ENCODE measurements around the gene CYP2C8. TPM values are rescaled to one million over a fixed set of nuclear protein-coding genes. Genes with fewer than 3 reads are reported as not detected.

CYP2C8 gene
- total RNA-seq, 1 donor from 2014 or later, result not detected

- Histone ChIP-seq H3K9me3 (ENCODE audit: control insufficient read depth in 3 of 3, low read length in 3 of 3) (peaks cover 0 to 2% (median 0%) of the 10 kb centered on the region in 3 donors), H3K36me3 (ENCODE audit: control insufficient read depth in 3 of 3, insufficient read depth in 3 of 3, low read length in 3 of 3) (no peaks in the 10 kb centered on the region), H3K27ac (ENCODE audit: low read depth, low read length) (no peak overlapping the region), H3K9ac (ENCODE audit: low read depth in 1 of 3, low read length in 3 of 3) (no peak overlapping the region), H3K4me3 (ENCODE audit: low read length in 3 of 3) (no peak overlapping the region), H3K4me1 (ENCODE audit: control insufficient read depth in 3 of 3, insufficient read depth in 3 of 3, low read length in 3 of 3) (no peaks in the 10 kb centered on the region), H3K27me3 (ENCODE audit: control insufficient read depth in 3 of 3, insufficient read depth in 3 of 3, low read length in 3 of 3) (no peaks in the 10 kb centered on the region)
Observed at GRCh38 chr10:95049919-95050318, 19.4 kb downstream of the CYP2C8 start.

DNA sequence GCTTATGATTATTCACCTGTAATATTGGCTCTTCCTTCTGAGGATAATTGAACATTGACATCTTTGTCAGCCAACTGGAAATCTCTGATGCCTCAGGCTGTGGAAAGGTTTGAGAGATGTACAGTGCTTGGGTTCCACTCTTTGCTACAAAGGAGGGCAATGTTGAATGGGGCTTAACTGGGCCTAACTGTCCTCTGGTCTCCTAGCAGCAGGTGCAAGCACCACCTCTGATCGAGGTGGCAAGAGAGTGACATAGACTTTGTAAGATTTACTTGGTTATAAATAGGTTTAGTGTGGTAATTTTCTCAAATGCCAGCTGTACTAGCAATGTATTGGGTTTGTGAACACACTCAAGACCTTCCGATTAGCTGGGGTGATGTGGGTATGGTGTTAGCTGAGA lies 21.1 kb downstream of the CYP2C8 start:
- no peak overlapping the region for H3K4me3 ChIP-seq (ENCODE audit: low read length in 3 of 3)

DNA sequence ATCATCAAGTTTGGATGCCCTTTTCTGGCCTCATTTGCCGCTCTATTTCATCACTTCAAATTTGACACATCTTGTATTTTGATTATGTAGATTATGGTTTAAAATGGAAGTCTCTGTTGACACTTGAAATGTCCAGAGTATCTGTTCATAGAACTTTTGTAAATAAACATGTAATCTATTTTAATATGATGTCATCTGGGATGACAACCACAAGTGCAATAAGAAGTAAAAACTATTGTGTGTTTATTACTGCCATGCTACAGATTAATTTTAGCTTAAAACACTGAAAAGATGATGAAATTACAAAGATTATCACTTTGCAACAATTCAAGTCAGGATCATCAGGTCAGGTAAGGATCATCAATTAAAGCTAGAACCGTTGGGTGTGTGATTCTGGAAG lies 30.0 kb downstream of the CYP2C8 start:
- H3K4me1 ChIP-seq (ENCODE audit: control insufficient read depth in 3 of 3, insufficient read depth in 3 of 3, low read length in 3 of 3), result no peaks in the 10 kb centered on the region
- no peak overlapping the region for H3K27ac ChIP-seq (ENCODE audit: low read depth, low read length)
- no peak overlapping the region for H3K9ac ChIP-seq (ENCODE audit: low read depth in 1 of 3, low read length in 3 of 3)
- H3K4me3 ChIP-seq (ENCODE audit: low read length in 3 of 3), result no peak overlapping the region
- no peaks in the 10 kb centered on the region for H3K9me3 ChIP-seq (ENCODE audit: control insufficient read depth in 3 of 3, low read length in 3 of 3)
- no peaks in the 10 kb centered on the region for H3K36me3 ChIP-seq (ENCODE audit: control insufficient read depth in 3 of 3, insufficient read depth in 3 of 3, low read length in 3 of 3)
- H3K27me3 ChIP-seq (ENCODE audit: control insufficient read depth in 3 of 3, insufficient read depth in 3 of 3, low read length in 3 of 3), result no peaks in the 10 kb centered on the region

More for the DNA sequence above, 21.1 kb downstream of the CYP2C8 start:
- Histone ChIP-seq H3K27ac (ENCODE audit: low read depth, low read length) (no peak overlapping the region), H3K36me3 (ENCODE audit: control insufficient read depth in 3 of 3, insufficient read depth in 3 of 3, low read length in 3 of 3) (no peaks in the 10 kb centered on the region), H3K9me3 (ENCODE audit: control insufficient read depth in 3 of 3, low read length in 3 of 3) (peaks cover 0 to 2% (median 0%) of the 10 kb centered on the region in 3 donors), H3K4me1 (ENCODE audit: control insufficient read depth in 3 of 3, insufficient read depth in 3 of 3, low read length in 3 of 3) (no peaks in the 10 kb centered on the region), H3K27me3 (ENCODE audit: control insufficient read depth in 3 of 3, insufficient read depth in 3 of 3, low read length in 3 of 3) (no peaks in the 10 kb centered on the region), H3K9ac (ENCODE audit: low read depth in 1 of 3, low read length in 3 of 3) (no peak overlapping the region)

GRCh38 chr10:95035332-95036295 lies 33.7 kb downstream of the CYP2C8 start:
- no peak overlapping the region for H3K9ac ChIP-seq (ENCODE audit: low read depth in 1 of 3, low read length in 3 of 3)
- H3K36me3 ChIP-seq (ENCODE audit: control insufficient read depth in 3 of 3, insufficient read depth in 3 of 3, low read length in 3 of 3), result no peaks in the 10 kb centered on the region
- H3K9me3 ChIP-seq (ENCODE audit: control insufficient read depth in 3 of 3, low read length in 3 of 3), result no peaks in the 10 kb centered on the region
- no peaks in the 10 kb centered on the region for H3K4me1 ChIP-seq (ENCODE audit: control insufficient read depth in 3 of 3, insufficient read depth in 3 of 3, low read length in 3 of 3)
- H3K27ac ChIP-seq (ENCODE audit: low read depth, low read length), result no peak overlapping the region
- no peak overlapping the region for H3K4me3 ChIP-seq (ENCODE audit: low read length in 3 of 3)
- no peaks in the 10 kb centered on the region for H3K27me3 ChIP-seq (ENCODE audit: control insufficient read depth in 3 of 3, insufficient read depth in 3 of 3, low read length in 3 of 3)

DNA sequence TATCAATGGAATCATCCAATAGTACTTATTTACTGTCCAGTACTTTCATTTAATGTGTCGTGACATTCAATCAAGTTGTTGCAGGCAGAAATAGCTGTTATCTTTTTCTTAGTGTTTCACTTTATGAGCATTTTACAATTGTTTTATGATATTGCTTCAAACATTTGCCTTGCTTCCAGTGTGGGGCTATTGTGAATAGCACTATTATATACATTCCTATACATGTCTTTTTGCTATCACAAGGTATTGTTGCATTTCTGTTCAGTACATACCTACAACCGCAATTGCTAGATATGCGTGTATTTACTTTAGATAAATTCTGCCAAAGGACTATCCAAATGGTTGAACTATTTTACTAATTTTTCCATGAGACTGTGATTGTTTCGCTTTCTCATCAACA lies 34.9 kb downstream of the CYP2C8 start:
- Histone ChIP-seq H3K27ac (ENCODE audit: low read depth, low read length) (no peak overlapping the region), H3K9ac (ENCODE audit: low read depth in 1 of 3, low read length in 3 of 3) (no peak overlapping the region), H3K36me3 (ENCODE audit: control insufficient read depth in 3 of 3, insufficient read depth in 3 of 3, low read length in 3 of 3) (no peaks in the 10 kb centered on the region), H3K4me3 (ENCODE audit: low read length in 3 of 3) (no peak overlapping the region), H3K9me3 (ENCODE audit: control insufficient read depth in 3 of 3, low read length in 3 of 3) (no peaks in the 10 kb centered on the region), H3K4me1 (ENCODE audit: control insufficient read depth in 3 of 3, insufficient read depth in 3 of 3, low read length in 3 of 3) (no peaks in the 10 kb centered on the region), H3K27me3 (ENCODE audit: control insufficient read depth in 3 of 3, insufficient read depth in 3 of 3, low read length in 3 of 3) (no peaks in the 10 kb centered on the region)

DNA sequence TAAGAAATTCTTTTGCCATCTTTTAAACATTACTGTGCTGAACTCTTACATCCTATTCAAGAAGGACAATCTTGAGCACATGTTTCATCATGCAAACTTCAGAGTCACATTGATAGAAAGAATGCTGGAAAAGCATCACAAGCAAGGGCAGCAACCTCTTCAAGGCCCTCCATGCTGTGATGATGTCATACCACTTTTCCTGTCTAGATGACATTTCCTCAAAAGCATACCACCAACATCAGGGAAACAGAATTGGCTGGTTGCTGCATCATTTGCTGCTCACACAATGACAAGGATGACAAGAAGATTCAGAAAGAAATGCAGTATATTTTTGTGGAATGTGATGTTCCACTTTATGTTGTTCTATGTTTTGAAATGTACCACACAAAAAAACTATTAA lies 37.6 kb downstream of the CYP2C8 start:
- H3K36me3 ChIP-seq (ENCODE audit: control insufficient read depth in 3 of 3, insufficient read depth in 3 of 3, low read length in 3 of 3), result no peaks in the 10 kb centered on the region
- no peaks in the 10 kb centered on the region for H3K9me3 ChIP-seq (ENCODE audit: control insufficient read depth in 3 of 3, low read length in 3 of 3)
- H3K4me1 ChIP-seq (ENCODE audit: control insufficient read depth in 3 of 3, insufficient read depth in 3 of 3, low read length in 3 of 3), result no peaks in the 10 kb centered on the region
- H3K27me3 ChIP-seq (ENCODE audit: control insufficient read depth in 3 of 3, insufficient read depth in 3 of 3, low read length in 3 of 3), result no peaks in the 10 kb centered on the region
- no peak overlapping the region for H3K27ac ChIP-seq (ENCODE audit: low read depth, low read length)
- H3K9ac ChIP-seq (ENCODE audit: low read depth in 1 of 3, low read length in 3 of 3), result no peak overlapping the region
- H3K4me3 ChIP-seq (ENCODE audit: low read length in 3 of 3), result no peak overlapping the region

GRCh38 chr10:95026461-95026860 lies 42.8 kb downstream of the CYP2C8 start:
- Histone ChIP-seq H3K4me3 (ENCODE audit: low read length in 3 of 3) (no peak overlapping the region), H3K27ac (ENCODE audit: low read depth, low read length) (no peak overlapping the region), H3K36me3 (ENCODE audit: control insufficient read depth in 3 of 3, insufficient read depth in 3 of 3, low read length in 3 of 3) (no peaks in the 10 kb centered on the region), H3K9me3 (ENCODE audit: control insufficient read depth in 3 of 3, low read length in 3 of 3) (no peaks in the 10 kb centered on the region), H3K27me3 (ENCODE audit: control insufficient read depth in 3 of 3, insufficient read depth in 3 of 3, low read length in 3 of 3) (no peaks in the 10 kb centered on the region), H3K9ac (ENCODE audit: low read depth in 1 of 3, low read length in 3 of 3) (no peak overlapping the region), H3K4me1 (ENCODE audit: control insufficient read depth in 3 of 3, insufficient read depth in 3 of 3, low read length in 3 of 3) (no peaks in the 10 kb centered on the region)

DNA sequence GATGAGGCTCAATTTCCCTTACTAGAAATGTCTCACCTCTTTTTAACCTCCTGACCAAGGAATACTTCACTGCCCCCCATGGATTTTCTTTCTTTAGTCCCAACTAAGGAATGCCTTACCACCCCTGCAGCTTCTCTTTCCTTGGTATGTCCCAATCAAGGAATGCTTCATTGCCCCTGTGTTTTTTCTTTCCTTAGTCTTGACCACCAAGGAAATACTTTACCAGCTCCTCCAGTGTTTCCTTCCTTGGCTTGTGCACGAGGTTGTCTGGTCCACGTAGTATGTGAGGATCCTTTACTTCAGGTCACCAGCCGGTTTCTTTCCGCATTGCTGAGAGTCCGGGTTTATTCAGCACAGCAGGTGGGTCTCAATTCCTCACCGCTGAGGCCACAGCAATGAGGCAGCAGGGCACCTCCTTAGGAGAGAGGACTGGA lies 71.5 kb downstream of the CYP2C8 start:
- no peak overlapping the region for H3K9ac ChIP-seq (ENCODE audit: low read depth in 1 of 3, low read length in 3 of 3)
- no peaks in the 10 kb centered on the region for H3K4me1 ChIP-seq (ENCODE audit: control insufficient read depth in 3 of 3, insufficient read depth in 3 of 3, low read length in 3 of 3)
- no peaks in the 10 kb centered on the region for H3K36me3 ChIP-seq (ENCODE audit: control insufficient read depth in 3 of 3, insufficient read depth in 3 of 3, low read length in 3 of 3)
- no peaks in the 10 kb centered on the region for H3K27me3 ChIP-seq (ENCODE audit: control insufficient read depth in 3 of 3, insufficient read depth in 3 of 3, low read length in 3 of 3)
- peak overlapping the region; percentile 36 for H3K27ac ChIP-seq (ENCODE audit: low read depth, low read length)
- peaks cover 0 to 2% (median 0%) of the 10 kb centered on the region in 3 donors for H3K9me3 ChIP-seq (ENCODE audit: control insufficient read depth in 3 of 3, low read length in 3 of 3)
- no peak overlapping the region for H3K4me3 ChIP-seq (ENCODE audit: low read length in 3 of 3)

DNA sequence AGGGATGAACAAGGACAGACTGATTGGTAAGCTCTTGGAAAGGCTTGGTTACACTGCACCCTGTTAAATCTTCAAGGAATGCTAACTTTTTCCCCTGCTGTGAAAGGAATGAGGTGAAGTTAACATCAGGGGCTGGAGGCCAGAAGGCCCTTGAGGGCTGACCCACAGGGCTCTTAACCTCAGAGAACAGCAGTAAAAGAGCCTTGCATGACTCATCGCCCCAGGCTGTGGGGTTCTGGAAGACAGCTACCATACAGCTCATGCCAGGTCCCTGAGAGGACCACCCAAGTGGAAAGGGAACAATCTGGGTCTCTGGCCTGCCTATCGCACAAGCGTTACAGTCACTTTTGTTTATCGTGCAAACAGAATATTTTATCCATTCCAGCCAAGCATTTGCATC lies 76.5 kb downstream of the CYP2C8 start:
- H3K9me3 ChIP-seq (ENCODE audit: control insufficient read depth in 3 of 3, low read length in 3 of 3), result peaks cover 0 to 8% (median 6%) of the 10 kb centered on the region in 3 donors
- H3K27me3 ChIP-seq (ENCODE audit: control insufficient read depth in 3 of 3, insufficient read depth in 3 of 3, low read length in 3 of 3), result no peaks in the 10 kb centered on the region
- H3K9ac ChIP-seq (ENCODE audit: low read depth in 1 of 3, low read length in 3 of 3), result no peak overlapping the region
- no peak overlapping the region for H3K4me3 ChIP-seq (ENCODE audit: low read length in 3 of 3)
- no peak overlapping the region for H3K27ac ChIP-seq (ENCODE audit: low read depth, low read length)
- H3K36me3 ChIP-seq (ENCODE audit: control insufficient read depth in 3 of 3, insufficient read depth in 3 of 3, low read length in 3 of 3), result no peaks in the 10 kb centered on the region
- H3K4me1 ChIP-seq (ENCODE audit: control insufficient read depth in 3 of 3, insufficient read depth in 3 of 3, low read length in 3 of 3), result no peaks in the 10 kb centered on the region

GRCh38 chr10:94991243-94991888 lies 77.9 kb downstream of the CYP2C8 start:
- Histone ChIP-seq H3K4me3 (ENCODE audit: low read length in 3 of 3) (no peak overlapping the region), H3K36me3 (ENCODE audit: control insufficient read depth in 3 of 3, insufficient read depth in 3 of 3, low read length in 3 of 3) (no peaks in the 10 kb centered on the region), H3K27ac (ENCODE audit: low read depth, low read length) (no peak overlapping the region), H3K4me1 (ENCODE audit: control insufficient read depth in 3 of 3, insufficient read depth in 3 of 3, low read length in 3 of 3) (no peaks in the 10 kb centered on the region), H3K9me3 (ENCODE audit: control insufficient read depth in 3 of 3, low read length in 3 of 3) (peaks cover 0 to 8% (median 6%) of the 10 kb centered on the region in 3 donors), H3K27me3 (ENCODE audit: control insufficient read depth in 3 of 3, insufficient read depth in 3 of 3, low read length in 3 of 3) (no peaks in the 10 kb centered on the region), H3K9ac (ENCODE audit: low read depth in 1 of 3, low read length in 3 of 3) (no peak overlapping the region)

All from skeletal muscle tissue (tissue), 4 donors.